Activated CD8-positive, alpha-beta memory T cell treated with anti-CD3 and anti-CD28 coated beads, Interleukin-2, amount 50 U/mL, for 4 hours (primary cell): ENCODE measurements around the gene PPP4C.
A peak's percentile ranks its signal among the peaks of the same experiment; 100 is the strongest.
"Not testable (repeated sequence)": the region's sequence is repeated elsewhere in the genome, so short reads cannot be mapped to it uniquely, and the experiment has no call there.

Experiments
- DNase-seq: peaks from one replicate; pipeline ENCODE4 v3.0.0-alpha.2; 2020

Gene PPP4C

GRCh38 chr16:30104090-30104489 lies 28.3 kb downstream of the PPP4C start:
- DNase-seq = no peak

- DNase-seq = no peak
Observed at GRCh38 chr16:30104492-30104891, 28.7 kb downstream of the PPP4C start.

DNA sequence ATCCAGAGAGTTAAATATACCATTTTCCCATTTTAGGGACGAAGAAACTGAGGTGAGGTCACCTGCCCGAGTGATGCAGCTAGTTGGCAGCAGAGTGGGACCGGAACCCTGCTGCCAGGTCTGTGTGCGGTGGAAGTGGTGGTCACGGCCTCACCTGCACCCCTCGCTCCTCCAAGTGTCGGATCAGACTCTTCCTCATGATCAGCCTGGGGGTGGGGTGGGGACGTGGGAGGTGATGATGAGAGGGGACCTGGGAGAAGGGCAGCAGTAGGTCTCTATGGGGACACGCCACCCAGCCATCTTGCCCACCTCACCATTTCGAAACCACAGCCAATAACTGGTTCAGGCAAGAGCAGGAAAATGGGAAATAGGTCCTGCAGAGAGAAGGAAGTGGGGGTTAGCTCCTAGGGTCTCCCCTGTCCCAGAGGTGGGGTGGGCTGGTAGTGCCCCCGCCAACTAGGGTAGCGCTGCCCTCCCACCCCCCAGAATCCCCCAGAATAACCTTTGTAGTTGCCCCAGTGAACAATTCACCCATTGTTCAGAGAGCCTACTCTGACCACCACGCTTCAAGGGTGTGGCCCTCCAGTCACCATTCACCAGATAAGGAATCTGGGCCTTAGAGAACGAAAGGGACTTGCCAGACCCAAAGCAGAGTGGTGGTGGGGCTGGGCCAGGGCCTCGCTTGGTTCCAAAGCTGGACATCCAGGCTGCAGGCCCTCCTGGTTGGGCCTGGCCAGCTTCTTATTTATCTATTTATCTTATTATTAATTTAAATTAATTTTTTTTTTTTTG lies 32.5 kb downstream of the PPP4C start:
- no peak for DNase-seq

GRCh38 chr16:30110661-30111060 lies 34.9 kb downstream of the PPP4C start:
- DNase-seq = no peak

DNA sequence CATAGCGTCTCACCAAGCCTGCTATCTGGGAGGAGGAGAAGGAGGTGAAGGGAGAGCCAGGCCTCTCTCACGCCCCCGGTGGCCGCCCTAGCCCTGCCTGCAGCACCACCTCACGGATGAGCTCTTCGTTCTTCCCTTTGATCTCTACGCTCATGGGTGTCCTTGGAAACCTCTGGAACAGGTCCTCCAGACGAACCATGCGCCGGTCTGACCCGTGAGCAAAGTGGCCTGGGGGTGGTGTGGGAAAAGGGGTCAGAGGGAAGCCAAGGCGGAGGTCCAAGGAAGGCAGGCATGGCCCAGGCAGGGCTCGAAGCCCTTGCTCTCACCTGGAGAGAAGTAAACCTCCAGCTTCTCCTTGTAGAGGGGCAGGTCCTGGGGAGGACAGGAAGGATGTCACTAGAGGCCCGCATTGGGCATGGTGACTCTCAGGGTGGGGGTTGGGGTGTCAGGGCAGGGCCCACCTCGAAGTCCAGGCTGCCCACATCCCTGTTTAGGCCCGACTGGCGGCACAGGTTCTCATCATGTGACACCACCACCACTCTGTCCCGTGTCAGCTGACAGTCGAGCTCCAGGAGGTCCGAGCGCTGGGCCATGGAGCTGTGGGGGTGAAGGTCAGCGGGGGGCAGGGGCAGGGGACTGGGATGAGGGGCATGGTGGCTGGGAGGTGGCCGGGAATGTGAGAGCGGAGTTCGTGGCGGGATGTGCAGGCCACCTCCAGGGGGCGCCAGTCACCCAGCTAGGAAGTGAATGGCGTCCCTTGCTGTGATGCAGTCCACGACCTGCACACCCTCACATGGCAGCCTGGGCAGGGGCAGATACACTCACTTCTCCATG lies 36.6 kb downstream of the PPP4C start:
- DNase-seq = peak; percentile 55

DNA sequence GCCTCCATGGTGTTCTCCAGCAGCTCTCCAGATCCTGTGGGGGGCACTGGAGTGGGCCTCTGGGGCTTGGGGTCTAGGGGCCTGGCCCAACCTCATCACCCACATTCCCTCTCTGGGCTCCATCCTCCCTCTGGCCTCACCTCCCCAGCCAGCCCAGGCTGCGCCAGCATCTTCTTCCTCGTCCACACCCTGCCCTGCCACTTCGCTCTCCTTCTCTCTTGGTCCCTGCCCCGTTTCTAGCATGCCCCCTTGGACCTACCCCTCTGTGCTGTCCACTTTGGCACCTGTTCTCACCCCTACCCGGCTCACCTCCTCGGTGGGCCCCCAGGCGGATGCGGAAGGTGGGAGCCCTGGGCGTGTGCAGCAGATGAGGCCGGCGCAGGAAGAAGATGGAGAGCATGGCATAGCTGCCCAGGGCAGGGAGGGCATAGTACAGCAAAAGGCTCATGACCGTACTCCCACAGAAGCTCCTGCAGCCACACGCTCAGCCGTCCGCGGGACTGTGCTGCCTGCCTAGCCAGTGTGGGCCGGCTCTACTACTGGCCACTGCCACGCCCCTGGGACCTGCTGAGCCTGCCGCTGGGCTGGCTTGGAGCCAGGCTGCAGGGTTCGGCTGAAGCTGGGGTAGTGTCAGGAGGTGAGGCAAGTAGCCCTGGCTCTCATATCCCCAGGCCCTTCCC lies 37.4 kb downstream of the PPP4C start, which contains the start of gene GDPD3:
TSS of gene GDPD3 (minus strand) at position 507 of the 680 bp plus-strand sequence. CDS start at position 448, 59 bp downstream.
- no peak for DNase-seq

DNA sequence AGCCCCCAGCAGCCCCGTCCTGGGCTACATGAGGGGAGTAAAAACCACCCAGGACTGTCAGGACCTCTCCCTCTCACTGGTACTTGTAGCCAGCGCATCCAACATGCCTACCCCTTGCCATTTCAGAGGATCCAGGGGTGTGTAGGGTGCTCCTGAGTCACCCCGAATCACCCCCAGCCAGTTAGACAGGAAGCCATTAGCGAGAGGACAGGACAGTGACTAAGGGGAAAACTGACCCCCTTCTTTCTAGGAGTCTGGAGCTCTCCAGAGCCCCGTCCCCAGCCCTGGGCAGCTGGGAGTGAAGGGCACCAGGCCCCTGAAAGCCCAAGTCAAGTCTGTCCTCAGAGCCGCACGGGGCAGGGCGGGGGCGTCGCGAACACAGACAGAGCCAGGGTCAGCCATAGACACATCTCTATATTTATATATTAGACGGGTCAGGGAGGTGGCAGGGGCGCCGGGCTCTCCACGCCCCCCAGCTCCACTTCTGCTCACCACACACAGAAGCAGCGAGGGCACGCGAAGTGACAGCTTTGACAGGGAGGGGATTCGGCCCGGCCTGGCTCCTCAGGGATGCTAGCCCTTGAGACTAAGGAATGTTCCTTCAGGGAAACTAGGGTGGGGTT lies 38.0 kb downstream of the PPP4C start:
- no peak for DNase-seq

DNA sequence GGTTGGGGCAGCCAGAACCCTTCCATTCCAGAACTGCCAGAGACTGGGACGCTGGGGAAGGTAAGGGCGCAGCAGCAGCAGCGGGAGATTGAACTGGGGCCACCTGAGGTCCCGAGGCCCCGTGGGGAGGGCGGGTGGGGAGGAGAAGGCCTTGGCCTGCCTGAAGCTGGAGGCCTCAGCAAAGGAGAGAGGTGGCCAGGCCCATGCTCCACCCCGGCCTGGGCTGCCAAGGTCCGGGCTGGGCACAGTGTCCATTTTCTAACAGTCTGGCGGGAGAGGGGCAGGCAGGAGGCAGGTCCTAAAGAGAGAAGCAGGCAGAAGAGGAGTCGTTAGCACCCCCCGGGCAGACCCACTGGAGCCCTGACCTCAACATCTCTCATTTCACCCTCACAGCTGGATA lies 38.6 kb downstream of the PPP4C start:
- DNase-seq = no peak

DNA sequence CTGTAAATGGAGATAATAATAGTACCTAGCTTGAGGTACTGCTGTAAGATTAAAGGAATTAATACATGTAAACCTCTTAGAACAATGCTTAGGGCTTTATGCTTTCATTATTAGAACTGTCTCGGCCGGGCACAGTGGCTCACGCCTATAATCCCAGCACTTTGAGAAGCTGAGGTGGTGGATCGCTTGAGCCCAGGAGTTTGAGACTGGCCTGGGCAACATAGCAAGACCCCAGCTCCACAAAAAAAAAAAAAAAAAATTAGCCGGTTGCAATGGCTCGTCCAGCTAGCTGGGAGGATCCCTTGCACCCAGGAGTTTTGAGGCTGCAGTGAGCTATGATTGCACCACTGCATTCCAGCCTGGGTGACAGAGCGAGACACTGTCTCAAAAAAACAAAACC lies 39.0 kb downstream of the PPP4C start:
- not testable (repeated sequence) for DNase-seq

DNA sequence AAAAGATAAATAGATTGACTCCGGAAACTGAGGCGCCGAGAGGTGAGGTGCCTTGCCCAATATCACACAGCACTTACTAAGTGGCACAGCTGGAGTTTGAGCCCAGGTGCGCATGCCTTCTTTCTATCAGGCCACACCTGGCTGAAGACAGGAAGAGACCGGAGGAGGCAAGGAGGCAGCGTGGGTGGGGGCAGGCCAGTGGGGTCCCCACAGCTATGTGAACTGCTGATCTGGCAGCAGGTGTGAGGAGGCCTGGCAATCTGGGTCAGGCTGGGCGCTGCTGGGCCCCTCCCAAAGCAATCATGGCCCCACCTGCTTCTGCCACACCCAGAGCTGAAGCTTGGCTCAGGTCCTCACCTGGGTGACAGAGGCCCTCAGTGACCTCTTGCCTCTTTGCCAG lies 39.4 kb downstream of the PPP4C start:
- no peak for DNase-seq

DNA sequence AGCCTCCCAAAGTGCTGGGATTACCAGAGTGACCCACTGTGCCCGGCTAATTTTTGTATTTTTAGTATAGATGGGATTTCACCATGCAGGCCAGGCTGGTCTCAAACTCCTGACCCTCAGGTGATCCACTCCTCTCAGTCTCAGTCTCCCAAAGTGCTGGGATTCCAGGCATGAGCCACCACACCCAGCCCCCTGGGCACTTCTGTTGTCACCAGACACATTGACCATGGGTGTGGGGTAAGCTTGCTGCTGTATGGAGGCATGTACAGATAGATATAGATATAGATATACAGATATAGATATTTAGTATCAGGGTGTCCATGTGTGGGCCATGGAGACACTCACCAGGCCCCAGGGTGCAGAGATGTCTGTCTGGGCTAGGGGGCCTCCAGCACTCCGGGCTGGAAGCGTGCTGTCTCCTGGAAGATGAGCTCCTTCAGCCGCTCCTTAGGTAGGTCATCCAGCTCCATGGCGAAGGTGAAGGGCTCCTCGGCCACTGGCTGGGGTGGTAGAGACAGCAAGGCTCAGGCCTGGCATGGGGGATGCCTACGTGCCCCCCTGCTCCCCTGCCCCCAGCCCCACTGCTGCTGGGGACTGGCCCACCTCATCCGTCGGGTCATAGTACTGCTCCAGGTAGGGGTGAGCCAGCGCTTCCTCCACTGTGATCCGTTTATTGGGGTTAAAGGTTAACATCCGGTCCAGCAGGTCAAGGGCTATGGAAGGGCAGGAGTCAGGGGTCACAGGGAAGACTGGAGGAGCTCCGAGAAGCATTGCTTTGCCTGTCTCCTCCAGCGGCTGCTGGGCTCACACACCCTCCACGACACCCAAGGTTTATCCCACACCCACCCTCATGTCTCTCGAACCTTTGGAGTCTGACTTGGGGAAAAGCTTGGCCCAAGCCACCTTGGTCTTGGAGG lies 40.8 kb downstream of the PPP4C start:
- DNase-seq = no peak

DNA sequence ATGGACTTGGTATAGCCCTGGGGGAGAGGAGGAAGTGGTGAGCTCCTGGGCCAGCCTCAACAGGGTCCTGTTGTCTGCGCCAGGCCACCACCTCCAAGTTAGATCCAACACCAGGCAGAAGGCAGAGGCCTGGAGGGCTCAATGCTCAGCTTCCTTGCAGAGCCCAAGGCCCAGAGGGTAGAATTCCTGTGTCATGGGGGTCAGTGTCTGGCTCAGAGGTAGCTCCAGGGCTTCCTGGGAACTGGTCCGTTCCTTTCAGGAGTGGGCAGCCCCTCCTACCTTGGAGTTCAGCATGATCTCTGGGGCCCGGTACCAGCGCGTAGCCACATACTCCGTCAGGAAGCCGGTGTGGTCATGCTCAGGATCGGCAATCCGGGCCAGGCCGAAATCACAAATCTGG lies 42.0 kb downstream of the PPP4C start:
- no peak for DNase-seq

- no peak for DNase-seq
Observed at GRCh38 chr16:30119428-30119827, 43.6 kb downstream of the PPP4C start.

DNA sequence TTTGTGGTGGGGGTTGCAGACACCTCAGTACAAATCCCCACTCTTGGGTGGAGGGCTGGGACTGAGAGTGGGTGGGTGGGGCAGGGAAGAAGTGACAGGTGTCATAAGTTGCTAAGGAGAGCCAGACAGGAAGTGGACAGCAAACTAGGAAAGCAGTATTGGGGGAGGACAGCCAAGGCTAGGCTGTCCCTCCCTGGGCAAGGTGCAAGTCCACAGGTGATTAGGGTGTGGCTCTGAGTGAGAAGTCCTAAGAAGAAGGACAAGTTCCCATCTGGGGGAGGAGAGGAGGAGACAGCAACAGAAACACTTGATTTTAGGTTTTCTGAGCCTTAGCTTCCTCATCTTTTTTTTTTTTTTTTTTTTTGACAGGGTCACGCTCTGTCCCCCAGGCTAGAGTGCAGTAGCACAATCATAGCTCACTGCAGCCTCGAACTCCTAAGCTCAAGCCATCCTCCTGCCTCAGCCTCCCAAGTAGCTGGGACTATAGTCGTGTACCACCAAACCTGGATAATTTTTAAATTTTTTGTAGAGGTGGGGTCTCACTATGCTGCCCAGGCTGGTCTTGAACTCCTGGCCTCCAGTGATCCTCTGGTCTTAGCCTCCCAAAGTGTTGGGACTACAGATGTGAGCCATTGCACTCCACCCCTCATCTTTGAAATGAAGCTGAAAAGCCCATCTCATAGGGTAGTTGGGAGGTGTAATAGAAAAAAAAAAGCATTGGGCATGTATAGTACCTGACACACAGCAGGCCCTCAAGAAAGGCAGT lies 44.7 kb downstream of the PPP4C start:
- DNase-seq = no peak

GRCh38 chr16:30121741-30122571 lies 46.2 kb downstream of the PPP4C start:
- DNase-seq = no peak

DNA sequence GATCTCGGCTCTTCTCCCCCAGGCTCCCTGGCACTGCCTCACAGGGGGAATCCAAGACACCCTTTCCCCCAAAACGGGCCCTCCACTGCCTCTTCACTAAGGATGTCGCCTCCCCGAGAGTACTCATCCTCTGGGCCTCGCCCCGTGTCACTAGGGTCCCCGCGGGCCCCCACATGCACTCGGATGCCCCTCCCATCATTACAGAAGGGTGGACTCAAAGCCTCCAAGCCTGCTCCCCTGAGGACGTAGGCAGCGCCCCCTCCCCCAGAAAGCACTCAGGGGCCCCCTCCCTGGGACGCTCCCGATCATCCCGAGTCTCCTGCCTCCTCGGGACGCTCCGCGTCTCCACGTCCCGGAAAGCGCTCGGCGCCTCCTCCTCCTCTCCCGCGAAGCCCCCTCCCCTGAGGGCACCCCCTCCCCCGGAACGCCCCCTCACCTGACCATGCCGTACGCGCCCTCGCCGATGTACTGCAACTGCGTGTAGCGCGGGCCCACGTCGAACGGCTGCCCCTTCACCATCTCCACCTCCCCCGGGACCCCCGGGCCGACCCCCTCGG lies 46.9 kb downstream of the PPP4C start:
- DNase-seq = no peak

DNA sequence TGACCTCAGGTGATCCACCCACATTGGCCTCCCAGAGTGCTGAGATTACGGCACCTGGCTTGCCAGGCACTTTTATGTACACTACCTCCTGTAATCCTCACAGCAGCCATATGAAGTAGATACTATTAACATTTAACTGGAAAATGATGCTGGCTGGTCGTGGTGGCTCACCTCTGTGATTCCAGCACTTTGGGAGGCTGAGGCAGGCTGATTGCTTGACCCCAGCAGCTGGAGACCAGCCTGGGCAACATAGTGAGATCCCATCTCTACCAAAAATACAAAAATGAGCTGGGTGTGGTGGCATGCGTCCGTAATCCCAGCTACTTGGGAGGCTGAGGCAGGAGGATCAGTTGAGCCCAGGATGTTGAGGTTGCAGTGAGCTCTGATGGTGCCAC lies 49.2 kb downstream of the PPP4C start:
- DNase-seq = no peak

- DNase-seq = not testable (repeated sequence)
Observed at GRCh38 chr16:30125690-30126089, 49.9 kb downstream of the PPP4C start.

DNA sequence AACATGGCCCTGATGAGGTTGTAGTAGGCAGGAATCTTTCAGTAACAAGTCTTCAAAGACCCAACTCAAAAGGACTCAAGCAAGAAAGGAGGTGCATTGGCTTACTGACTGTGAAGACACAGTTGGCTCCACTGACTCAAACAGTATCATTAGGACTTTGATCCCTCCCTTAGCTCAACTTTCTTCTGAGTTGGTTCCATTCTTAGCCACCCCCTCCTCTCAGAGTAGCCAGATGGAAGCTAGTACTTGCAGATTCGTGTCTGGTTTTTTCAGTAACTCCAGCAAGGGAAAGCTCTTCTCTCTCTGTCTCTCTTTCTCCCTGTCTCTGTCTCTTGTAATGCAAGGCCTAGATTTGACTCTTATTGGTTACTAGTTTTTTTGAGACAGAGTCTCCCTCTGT lies 52.2 kb downstream of the PPP4C start:
- DNase-seq = no peak
